Measurements from ENCODE around the gene CTAGE8.
"Not testable (repeated sequence)": the region's sequence is repeated elsewhere in the genome, so short reads cannot be mapped to it uniquely, and the experiment has no call there.

CTAGE8 gene, protein sequence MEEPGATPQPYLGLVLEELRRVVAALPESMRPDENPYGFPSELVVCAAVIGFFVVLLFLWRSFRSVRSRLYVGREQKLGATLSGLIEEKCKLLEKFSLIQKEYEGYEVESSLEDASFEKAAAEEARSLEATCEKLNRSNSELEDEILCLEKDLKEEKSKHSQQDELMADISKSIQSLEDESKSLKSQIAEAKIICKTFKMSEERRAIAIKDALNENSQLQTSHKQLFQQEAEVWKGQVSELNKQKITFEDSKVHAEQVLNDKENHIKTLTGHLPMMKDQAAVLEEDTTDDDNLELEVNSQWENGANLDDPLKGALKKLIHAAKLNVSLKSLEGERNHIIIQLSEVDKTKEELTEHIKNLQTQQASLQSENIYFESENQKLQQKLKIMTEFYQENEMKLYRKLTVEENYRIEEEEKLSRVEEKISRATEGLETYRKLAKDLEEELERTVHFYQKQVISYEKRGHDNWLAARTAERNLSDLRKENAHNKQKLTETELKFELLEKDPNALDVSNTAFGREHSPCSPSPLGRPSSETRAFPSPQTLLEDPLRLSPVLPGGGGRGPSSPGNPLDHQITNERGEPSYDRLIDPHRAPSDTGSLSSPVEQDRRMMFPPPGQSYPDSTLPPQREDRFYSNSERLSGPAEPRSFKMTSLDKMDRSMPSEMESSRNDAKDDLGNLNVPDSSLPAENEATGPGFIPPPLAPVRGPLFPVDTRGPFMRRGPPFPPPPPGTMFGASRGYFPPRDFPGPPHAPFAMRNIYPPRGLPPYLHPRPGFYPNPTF

DNA sequence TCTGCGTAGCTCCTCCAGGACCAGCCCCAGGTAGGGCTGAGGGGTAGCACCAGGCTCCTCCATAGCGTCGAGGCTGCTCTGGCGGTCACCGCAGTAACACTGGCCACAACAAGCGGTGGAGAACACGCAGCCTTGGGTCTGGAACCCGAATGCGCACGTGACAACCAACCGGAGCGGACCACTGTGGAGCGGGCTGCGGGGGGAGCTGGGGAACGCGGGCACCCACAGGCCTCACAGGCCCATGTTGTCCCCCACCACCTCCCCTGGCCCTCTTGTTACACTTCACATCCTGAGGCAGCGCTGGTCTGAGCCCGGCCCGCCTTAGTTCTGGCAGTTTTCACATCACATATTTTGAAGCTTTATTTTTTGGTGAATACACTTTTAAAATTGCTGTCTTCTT lies at the start of gene CTAGE8:
TSS of gene CTAGE8 (minus strand) at position 101 of the 400 bp plus-strand sequence. CDS start at position 63, 38 bp downstream.
- not testable (repeated sequence) for DNase-seq

DNA sequence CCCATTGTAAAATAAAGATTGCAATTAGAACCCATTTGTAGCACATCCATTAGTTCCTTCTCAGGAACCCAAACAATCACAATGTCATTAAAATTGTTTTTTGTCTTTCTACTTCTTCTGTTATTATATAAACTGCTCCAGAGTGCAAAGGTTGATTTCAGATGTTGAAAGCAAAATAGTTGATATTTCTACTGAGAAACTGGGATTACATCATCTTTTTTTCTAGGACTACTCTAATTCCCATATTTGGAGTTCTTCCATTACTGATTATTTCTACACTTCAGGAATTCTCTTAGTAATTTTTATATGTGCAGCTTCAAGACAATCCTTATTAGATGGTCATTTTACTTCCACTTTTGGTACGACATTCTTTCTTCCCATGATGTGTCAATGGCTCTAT lies 48.4 kb upstream of the CTAGE8 start:
- not testable (repeated sequence) for DNase-seq

DNA sequence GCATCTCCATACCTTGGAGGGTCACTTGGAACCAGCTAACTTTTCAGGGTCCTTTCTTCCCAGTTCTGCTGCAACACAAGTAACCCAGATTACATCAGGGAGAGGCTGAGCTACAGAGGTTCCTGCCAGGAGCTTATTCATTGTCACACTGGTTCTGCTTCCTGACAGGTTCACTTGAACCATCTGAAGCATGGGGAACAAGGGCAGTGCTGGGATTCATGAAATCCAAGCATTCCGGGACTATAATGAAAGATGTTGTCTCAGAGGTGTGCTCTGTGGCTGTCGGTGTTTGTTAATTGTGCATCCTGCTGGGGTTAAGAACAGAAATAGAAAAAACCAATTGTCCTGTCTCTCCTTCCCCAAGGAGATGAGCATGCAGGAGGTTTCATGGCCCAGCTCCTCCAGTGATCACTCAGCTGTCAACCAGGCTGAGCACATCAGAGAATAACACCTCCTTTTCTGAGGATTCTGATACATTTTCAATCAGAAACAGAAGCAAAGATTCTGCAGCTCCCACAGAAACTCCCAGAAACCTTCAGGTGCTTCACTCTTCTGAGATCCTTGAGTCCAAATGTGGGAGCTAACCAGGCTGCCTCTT lies 42.9 kb upstream of the CTAGE8 start, which contains the start of gene OR2A1:
TSS of gene OR2A1 (plus strand) at position 548 of the 598 bp plus-strand sequence. CDS start 5,706 bp downstream, outside the sequence.
- DNase-seq = not testable (repeated sequence)

DNA sequence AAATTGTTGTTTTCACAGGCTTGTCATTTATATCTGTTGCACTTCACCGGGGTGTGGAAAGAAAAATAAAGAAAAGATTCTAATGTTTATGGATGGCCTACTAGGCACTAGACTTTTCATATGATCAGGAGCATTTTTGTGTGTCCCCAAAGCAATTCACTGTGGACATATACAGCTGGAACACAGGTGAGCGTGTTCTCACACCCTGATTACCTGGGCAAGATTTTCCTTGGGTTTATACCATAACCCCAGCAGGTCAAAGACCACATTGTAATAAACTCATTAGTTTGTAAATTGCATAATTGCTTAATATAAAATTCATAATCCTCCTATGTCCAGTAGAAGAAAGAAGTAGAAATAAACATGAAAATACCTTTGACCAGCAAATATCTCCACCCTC lies 42.1 kb upstream of the CTAGE8 start:
- DNase-seq = not testable (repeated sequence)

DNA sequence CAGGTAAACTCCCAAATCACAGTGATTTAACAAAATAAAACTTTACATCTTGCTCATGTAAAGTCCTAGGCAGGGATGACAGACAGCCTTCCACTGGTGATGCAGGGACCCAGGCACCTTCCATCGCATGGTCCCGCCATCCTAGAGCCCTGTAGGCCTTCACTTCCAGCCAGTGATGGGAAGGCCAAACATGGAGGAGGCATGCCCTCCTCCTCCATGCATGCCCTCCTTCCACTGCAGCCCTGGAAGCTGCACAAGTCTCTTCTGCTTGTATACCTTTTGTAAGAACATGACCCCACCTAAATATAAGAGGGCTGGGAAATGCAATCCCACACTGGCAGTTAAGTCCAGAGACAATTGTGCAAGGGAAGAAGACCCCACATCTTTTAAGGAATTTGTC lies 40.6 kb upstream of the CTAGE8 start:
- not testable (repeated sequence) for DNase-seq

DNA sequence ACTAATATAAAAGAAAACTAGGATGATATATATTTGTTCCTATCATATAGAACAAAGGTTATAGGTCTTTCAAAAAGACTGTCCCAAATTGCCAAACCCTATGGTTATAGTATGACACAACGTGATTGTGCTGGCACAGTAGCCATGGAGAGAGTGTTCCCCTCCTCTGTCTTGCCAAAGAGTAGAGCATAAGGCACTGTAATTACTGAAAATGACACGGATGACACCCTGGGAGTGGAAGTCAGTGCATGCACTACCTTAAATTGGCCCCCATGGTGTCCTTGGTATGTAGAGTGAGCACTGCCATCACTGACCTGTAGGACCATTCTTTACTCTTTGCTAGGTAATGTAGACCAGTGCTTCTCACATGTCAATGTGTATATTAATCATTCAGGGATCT lies 36.1 kb upstream of the CTAGE8 start:
- not testable (repeated sequence) for DNase-seq

DNA sequence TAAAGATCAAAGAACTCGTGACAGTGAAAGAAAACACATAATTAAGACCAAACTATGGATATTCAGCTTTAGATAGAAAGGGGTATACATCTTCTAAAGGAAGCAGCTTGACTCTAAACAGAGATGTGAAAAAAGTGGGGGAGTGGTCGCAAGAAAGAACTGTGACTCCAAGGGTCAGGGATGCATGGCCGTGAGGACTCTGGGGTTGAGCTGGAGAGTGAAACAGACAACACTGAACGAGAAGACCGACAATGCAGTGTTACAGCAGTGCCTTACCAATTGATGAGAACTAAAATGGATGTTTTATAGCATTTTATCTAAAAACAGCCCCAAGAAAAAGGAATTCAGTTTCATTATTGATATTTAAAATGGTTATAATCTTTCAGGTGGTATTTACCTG lies 34.5 kb upstream of the CTAGE8 start:
- DNase-seq = not testable (repeated sequence)

DNA sequence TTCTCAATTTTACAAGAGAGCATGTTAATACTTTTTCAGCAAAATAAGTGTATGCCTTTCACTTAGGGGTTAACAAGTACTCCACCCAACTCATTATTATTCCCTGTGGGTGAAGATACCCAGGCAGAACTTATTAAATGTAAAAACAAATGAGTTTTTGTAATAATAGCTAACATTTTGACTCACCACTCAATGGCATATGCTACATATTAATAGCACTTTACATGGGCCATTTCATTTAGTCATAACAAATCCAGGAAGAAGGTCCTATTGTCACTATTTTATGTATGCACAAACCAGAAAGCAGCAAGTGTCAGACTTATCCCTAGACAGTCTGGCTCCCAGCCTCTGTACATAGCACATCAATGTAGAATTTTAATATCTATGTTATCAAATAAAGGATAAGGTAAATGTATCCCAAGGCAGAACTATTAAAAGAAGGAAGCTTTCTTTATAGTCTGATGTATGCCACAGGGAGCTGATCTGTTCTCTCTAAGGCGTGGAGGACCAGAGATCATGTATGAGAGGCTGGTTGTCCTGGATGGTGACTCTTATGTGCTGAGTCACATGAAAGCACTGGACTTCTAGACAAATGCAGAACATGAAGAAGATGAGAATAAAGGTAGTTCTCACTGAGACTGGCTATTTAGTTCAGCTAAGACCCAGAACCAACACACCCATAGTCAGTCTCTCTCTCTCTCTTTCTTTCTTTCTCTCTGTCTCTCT lies 33.7 kb upstream of the CTAGE8 start:
- DNase-seq = not testable (repeated sequence)

DNA sequence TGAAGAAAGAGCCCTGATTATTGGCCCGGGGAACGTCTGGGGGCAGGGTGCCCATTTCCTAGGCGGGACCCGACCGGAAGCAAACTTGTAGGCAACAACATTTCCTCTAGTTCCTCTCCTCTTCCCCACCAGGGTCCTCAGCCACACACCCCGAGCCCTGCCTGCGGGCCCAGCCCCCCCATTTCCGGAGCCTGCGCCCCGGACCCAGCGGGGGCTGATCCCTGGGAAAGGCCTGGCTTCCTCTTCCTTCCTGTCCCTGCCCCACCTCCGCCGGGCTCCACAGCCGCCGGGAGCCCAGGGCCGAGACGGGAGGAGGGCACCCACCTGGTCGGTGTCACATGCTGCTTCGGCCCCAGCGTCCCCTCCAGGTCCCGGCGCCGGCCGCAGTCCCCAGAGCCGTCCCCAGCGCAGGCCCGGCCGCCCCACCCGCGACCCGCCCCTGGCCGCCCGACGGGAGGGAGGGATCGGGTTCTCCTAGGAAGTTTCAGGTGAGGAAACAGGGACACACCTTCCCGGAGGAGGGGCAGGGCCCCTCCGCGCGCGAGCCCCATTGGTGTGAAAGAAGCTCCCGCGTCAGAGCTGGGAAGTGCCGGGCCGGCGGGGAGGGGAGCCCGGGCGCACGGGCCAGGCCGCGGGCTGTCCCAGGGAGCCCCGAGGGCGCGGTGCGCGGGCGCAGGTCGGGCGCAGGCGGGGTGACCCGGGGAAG lies 24.9 kb upstream of the CTAGE8 start:
- not testable (repeated sequence) for DNase-seq

DNA sequence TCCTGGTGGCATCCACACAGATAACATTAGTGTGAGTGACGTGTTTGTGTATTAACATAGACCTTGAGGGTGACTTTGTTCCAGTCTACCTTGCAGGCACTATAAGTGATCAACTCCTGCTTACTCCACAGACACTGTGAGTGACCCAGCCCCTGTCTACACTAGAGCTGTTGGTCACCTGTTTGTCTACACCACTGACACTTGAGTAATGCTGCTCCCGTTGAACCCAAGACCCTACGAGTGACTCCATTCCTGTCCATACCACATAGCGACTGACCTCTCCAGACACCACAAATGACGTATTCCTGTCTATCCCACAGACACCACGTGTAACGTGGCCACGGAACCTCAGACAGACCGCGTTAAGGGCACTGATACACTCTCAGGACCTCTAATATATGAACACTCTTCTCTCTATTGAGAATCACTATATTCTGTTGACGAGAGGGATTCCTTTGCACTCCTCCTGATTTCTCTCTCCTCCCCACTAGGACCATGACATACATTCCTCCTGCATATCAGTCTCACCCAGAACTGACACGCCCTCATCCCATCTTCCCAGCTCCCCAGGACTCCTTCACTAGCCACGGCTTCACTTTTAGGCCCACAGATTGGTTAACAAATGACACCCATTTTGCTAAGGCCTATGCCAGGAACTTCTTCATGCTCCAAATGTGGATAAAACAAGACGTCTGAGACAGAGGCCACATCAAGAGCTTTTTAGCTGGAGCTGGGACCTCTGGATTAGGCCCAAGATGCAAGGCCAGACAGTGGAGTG lies 23.5 kb upstream of the CTAGE8 start:
- DNase-seq = not testable (repeated sequence)

DNA sequence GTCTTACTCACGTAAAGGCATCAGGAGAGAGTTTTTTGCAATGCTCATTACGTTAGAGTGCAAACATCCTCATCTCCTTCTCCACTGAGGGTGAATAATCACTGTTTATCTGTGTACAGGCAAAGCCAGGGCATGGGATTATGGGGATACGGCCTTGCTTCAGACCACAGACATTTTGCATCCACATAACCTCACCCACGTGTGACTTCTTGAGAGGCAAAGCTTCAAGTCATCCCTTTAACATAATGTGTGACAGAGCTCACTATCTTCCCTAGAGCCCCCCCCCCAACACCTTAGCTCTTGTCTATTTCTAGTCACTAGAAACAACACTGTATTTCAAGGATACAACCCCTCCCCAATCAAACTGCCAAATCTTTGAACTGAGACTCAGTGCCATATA lies 22.5 kb upstream of the CTAGE8 start:
- DNase-seq = not testable (repeated sequence)

DNA sequence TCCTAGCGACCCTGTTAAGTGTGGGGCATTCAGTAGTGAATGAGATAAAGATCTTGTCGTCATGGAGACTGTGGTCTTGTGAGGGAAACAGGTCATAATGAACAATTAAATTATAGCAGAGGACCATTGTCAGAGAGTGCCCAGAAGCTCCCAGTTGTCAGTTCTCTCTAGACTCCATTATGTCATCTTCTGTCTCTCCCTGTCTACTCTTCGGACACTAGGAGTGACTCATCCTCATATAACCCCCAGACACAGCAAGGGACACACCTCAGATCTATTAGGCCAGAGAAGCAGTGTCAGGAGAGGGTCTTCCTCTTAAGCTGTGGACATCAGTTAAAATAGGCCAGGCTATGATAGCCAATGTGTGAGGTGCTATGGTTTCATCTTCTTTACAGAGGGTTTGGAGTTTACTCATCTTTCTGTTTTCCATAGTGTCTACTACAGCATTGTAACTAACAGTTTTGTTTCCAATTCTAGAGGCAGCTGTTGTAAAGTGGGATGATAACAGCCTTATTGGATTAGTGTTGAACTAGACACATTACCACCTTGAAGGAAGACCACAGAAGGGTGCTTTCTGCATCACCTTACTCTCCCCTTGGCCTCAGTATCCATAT lies 18.2 kb upstream of the CTAGE8 start:
- not testable (repeated sequence) for DNase-seq

DNA sequence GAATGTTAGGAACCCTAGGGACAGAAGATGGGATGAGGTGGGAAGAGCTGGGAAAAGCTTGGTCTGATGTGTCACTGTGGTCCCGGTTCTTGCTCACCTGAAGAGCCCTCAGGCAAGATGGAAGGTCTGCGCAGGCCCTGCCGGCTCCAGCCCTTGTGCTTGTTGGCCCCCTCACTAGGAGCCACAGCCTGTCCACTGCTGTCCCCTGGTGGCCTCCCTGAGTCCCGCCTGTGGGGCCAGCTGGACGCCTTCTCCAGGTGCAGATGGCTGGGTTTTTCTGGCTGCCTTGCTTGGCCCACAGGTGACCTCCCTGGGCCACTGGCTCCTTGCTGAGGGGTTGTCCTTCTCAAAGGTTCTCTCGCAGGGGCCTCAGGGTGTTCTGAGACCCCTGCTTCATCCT lies 14.6 kb upstream of the CTAGE8 start:
- DNase-seq = not testable (repeated sequence)

DNA sequence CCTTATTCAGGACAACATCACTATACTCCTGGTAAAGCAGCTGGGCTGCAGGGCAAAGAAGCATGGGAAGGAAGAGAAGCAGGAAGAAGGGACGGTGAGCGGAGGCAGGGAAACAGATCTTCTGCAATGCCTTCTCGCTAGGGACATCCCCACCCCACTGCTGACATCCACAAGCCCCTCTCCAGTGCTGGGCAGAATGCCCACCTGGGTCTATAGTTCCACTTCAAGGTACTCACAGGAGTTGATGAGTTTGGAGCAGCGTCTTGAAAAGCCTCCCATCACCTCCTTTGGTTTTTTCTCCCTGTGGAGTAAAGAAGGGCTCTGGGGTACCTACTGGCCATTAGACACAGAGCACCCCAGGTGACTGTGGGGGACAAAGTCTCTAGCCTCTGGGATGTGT lies 13.4 kb upstream of the CTAGE8 start:
- not testable (repeated sequence) for DNase-seq

DNA sequence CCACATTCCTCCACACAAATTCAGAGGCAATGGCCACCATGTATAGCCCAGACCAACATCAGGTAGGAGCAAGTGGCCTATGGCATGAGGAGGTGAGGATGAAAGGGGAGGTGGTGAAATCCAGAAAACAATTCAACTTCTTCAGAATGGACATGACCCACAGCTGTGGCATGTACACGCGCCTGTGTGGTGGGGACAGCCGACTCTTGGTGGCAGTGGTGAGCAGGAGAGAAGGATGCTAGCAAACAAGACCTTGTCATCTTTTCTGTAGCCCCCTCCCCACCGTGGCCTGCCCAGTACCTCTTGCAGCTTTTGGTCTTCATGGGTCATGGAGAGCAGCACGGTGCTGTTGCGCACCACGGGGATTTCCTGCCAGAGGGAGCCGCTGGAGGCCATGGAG lies 12.9 kb upstream of the CTAGE8 start:
- not testable (repeated sequence) for DNase-seq

DNA sequence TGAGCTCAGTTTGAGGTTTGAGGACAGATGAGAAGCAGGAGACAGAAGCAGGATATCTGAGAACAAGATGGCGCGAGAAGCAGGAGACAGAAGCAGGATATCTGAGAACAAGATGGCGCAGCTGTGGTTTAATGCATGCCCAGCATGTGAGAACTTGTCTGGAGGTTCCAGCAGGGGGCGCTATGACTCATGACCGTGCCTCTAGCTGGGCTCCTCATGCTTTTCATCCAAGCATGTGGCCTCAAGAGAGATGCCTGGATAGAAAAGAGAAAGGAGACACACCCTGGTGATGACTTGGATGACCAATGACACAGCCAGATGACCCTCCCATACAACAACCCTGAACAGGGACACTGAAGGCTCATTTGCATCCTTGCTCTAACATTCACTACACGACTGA lies 10.9 kb upstream of the CTAGE8 start:
- DNase-seq = not testable (repeated sequence)

DNA sequence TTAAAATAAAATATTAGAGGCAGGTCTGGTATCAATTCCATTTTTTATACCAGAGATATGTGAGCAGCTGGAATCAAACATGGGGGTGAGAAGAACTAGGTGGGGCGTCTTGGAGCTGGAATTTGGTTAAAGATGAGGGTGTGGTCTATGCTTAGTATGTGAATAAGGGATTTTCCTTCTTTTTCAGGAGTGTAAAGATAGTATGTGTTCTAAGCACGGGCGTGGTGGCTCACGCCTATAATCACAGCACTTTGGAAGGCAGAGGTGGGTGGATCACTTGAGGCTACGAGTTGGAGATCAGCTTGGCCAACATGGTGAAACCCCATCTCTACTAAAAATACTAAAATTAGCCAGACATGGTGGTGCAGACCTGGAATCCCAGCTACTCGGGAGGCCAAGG lies 6.2 kb upstream of the CTAGE8 start:
- DNase-seq = not testable (repeated sequence)

DNA sequence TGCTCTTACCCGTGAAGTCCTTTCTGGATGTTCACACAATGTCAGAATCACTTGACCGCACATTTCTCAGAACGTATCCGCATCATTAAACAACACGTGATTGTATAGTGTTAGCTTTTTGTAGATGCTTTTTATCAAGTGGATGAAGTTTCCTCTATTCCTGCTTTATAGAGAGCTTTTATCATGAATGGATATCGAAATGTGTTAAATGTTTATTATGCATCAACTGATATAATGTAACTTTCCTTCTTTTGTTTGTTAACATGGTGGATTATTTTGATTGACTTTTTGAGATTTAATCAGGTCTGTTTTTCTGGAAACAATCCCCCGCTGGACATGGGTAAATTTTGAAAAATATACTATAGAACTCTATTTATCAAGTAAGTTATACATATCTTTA lies 4.4 kb downstream of the CTAGE8 start, which contains the start of gene OR2A7:
TSS of gene OR2A7 (minus strand) at position 101 of the 400 bp plus-strand sequence. CDS start 5,164 bp downstream, outside the sequence.
- DNase-seq = not testable (repeated sequence)

DNA sequence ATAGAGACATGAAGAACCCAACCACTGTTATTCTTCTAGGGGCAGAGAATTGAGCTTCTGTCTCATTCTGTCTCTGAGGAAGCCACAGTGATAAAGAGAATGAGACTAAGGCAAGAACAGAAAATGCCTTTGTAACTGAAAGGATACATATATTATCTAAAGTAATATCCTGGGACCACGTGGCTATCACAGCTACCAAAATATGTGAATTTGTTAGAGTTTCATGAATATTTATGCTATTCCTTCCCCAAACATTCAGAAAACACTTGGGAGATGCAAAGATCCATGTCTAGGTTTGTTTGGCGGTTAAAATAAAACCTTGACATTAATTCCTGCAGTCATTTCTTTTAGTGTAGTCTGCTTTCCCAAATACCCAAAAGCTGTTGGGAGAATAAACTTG lies 7.0 kb downstream of the CTAGE8 start:
- not testable (repeated sequence) for DNase-seq

DNA sequence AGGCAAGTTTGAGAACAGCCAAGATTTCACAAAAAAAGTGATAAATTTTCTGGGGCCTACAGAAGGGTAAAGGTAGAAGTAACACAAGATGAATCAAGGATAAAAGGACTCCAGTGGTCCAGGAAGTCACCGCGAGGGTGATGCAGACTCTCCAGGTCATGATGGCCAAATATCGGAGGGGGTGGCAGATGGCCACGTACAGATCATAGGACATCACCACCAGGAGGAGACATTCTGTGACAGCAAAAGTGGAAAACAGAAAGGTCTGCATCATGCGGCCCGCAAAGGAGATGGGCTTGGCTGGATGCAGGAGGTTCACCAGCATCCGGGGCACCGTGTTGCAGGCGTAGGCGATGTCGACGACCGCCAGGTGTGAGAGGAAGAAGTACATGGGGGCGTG lies 10.0 kb downstream of the CTAGE8 start:
- not testable (repeated sequence) for DNase-seq
